GM19043 (cell line): ENCODE results near the gene CHAC1.

ENCODE experiments used
- ATAC-seq: cut with Tn5 transposase; IDR thresholded peaks from one replicate; pipeline ENCODE4 v1.9.1; 2021; ENCODE audit warnings: low read depth; ENCODE audit not compliant: unreplicated experiment

CHAC1 gene

GRCh38 chr15:40952901-40953712 lies at the start of gene CHAC1:
Gene CHAC1 (plus strand): TSS chr15:40953471. CDS start chr15:40953584, 113 bp downstream.
- peak; percentile 94 for ATAC-seq

- no peak for ATAC-seq
These were observed 48.6 kb upstream of the CHAC1 start for GRCh38 chr15:40904552-40905201.

GRCh38 chr15:40906091-40906990 lies 46.9 kb upstream of the CHAC1 start:
- peak; percentile 60 for ATAC-seq

GRCh38 chr15:40906991-40907802 lies 46.1 kb upstream of the CHAC1 start:
- ATAC-seq = no peak

GRCh38 chr15:40908095-40908494 lies 45.2 kb upstream of the CHAC1 start:
- ATAC-seq = no peak

GRCh38 chr15:40909662-40910630 lies 43.3 kb upstream of the CHAC1 start:
- no peak for ATAC-seq

- no peak for ATAC-seq
These were observed 42.1 kb upstream of the CHAC1 start for GRCh38 chr15:40911141-40911540.

- no peak for ATAC-seq
These were observed 41.6 kb upstream of the CHAC1 start for GRCh38 chr15:40911693-40912092.

GRCh38 chr15:40912478-40912877 lies 40.8 kb upstream of the CHAC1 start:
- no peak for ATAC-seq

GRCh38 chr15:40914013-40914412 lies 39.3 kb upstream of the CHAC1 start:
- no peak for ATAC-seq

- ATAC-seq = no peak
These were observed 38.8 kb upstream of the CHAC1 start for GRCh38 chr15:40914486-40914885.

- no peak for ATAC-seq
These were observed 38.1 kb upstream of the CHAC1 start for GRCh38 chr15:40915116-40915661.

- ATAC-seq = no peak
These were observed 37.6 kb upstream of the CHAC1 start for GRCh38 chr15:40915679-40916078.

GRCh38 chr15:40917585-40917984 lies 35.7 kb upstream of the CHAC1 start:
- ATAC-seq = no peak

- ATAC-seq = no peak
These were observed 35.0 kb upstream of the CHAC1 start for GRCh38 chr15:40918146-40918798.

- ATAC-seq = no peak
These were observed 34.4 kb upstream of the CHAC1 start for GRCh38 chr15:40918799-40919392.

- ATAC-seq = no peak
These were observed 31.2 kb upstream of the CHAC1 start for GRCh38 chr15:40921949-40922607.
